Measurements from ENCODE around the gene MYOF. TPM values are rescaled to one million over a fixed set of nuclear protein-coding genes. Genes with fewer than 3 reads are reported as not detected.

The MYOF gene
- total and polyA plus RNA-seq, 2 experiments from 2014 or later = 101 to 261 TPM

GRCh38 chr10:93498166-93498565 is 16.0 kb upstream of the MYOF start:
- peaks cover 11% of the 10 kb centered on the region for H3K4me1 ChIP-seq (ENCODE audit: insufficient read depth)
- in situ Hi-C loops (cut with MboI) = no loop called here
- H3K27me3 ChIP-seq (replicated peaks; ENCODE audit: insufficient read depth) = no peaks in the 10 kb centered on the region
- H3K4me2 ChIP-seq (ENCODE audit: unreplicated experiment) = no peak overlapping the region
- no peaks in the 10 kb centered on the region for H3K9me2 ChIP-seq (ENCODE audit: insufficient read depth)
- TF ChIP-seq EZH2phosphoT487 (IDR thresholded peaks at IDR 0.05; ENCODE audit: insufficient read depth, low read depth) (no peak), EZH2 (IDR thresholded peaks at IDR 0.05; ENCODE audit: insufficient read depth, poor library complexity, severe bottlenecking) (no peak)
- no peaks in the 10 kb centered on the region for H4K20me1 ChIP-seq (ENCODE audit: insufficient read depth)
- WGBS, 2 experiments (ENCODE audit: low coverage in 1 of 2, low lambda C conversion rate in 2 of 2, missing lambda C conversion rate in 2 of 2) = 74 to 75% methylated on average over 5 of the region's 5 CpGs
- H3K4me3 ChIP-seq = no peak overlapping the region
- peaks cover 49% of the 10 kb centered on the region for H3K79me2 ChIP-seq (ENCODE audit: insufficient read depth)
- H3K27ac ChIP-seq = no peak overlapping the region
- peak overlapping the region; percentile 33; the same call in 1 of the 2 replicates for H2AFZ ChIP-seq
- H3F3A ChIP-seq (ENCODE audit: insufficient read depth) = 0 out of 2 replicates have a peak, but pooled peaks cover 3% of the 10 kb centered on the region
- no peak overlapping the region for H3K9ac ChIP-seq
- no peaks in the 10 kb centered on the region for H3K36me3 ChIP-seq (ENCODE audit: low read depth)
- H3K9me3 ChIP-seq (ENCODE audit: low read depth) = no peaks in the 10 kb centered on the region
- DNase-seq = no peak

GRCh38 chr10:93496322-93497041 is 14.3 kb upstream of the MYOF start, which contains the start of gene CEP55:
CEP55 (plus strand) TSS chr10:93496612; CDS start chr10:93500052, 3,440 bp downstream.
- H3K4me3 ChIP-seq = peak within 1 kb of the TSS; percentile 88
- peaks cover 49% of the 10 kb centered on the region for H3K79me2 ChIP-seq (ENCODE audit: insufficient read depth)
- H3K9me2 ChIP-seq (ENCODE audit: insufficient read depth) = no peaks in the 10 kb centered on the region
- peak within 1 kb of the TSS; percentile 96 for H2AFZ ChIP-seq
- peak; percentile 99 for DNase-seq
- TF ChIP-seq EZH2phosphoT487 (IDR thresholded peaks at IDR 0.05; ENCODE audit: insufficient read depth, low read depth) (no peak), EZH2 (IDR thresholded peaks at IDR 0.05; ENCODE audit: insufficient read depth, poor library complexity, severe bottlenecking) (no peak)
- H3K4me2 ChIP-seq (ENCODE audit: unreplicated experiment) = peak within 1 kb of the TSS; percentile 94
- H3K4me1 ChIP-seq (ENCODE audit: insufficient read depth) = peaks cover 5% of the 10 kb centered on the region; the same call in 1 of the 2 replicates
- H3F3A ChIP-seq (ENCODE audit: insufficient read depth) = no peaks in the 10 kb centered on the region
- H3K36me3 ChIP-seq (ENCODE audit: low read depth) = no peaks in the 10 kb centered on the region
- 1 to 2% methylated on average over 48 to 60 of the region's 68 CpGs for WGBS, 2 experiments (ENCODE audit: low coverage in 1 of 2, low lambda C conversion rate in 2 of 2, missing lambda C conversion rate in 2 of 2)
- H4K20me1 ChIP-seq (ENCODE audit: insufficient read depth) = no peaks in the 10 kb centered on the region
- H3K9ac ChIP-seq = peak within 1 kb of the TSS; percentile 79
- no peaks in the 10 kb centered on the region for H3K9me3 ChIP-seq (ENCODE audit: low read depth)
- peak within 1 kb of the TSS; percentile 62 for H3K27ac ChIP-seq
- H3K27me3 ChIP-seq (replicated peaks; ENCODE audit: insufficient read depth) = no peaks in the 10 kb centered on the region
- in situ Hi-C loops (cut with MboI) = no loop called here

GRCh38 chr10:93495654-93496321 is 13.7 kb upstream of the MYOF start:
- Histone ChIP-seq H2AFZ (peak overlapping the region; percentile 96), H3K9me3 (ENCODE audit: low read depth) (no peaks in the 10 kb centered on the region), H3K4me1 (ENCODE audit: insufficient read depth) (peaks cover 5% of the 10 kb centered on the region; the same call in 1 of the 2 replicates), H3K27ac (peak overlapping the region; percentile 62), H3K9me2 (ENCODE audit: insufficient read depth) (no peaks in the 10 kb centered on the region), H3K79me2 (ENCODE audit: insufficient read depth) (peaks cover 42% of the 10 kb centered on the region), H3K27me3 (replicated peaks; ENCODE audit: insufficient read depth) (no peaks in the 10 kb centered on the region), H3F3A (ENCODE audit: insufficient read depth) (no peaks in the 10 kb centered on the region), H4K20me1 (ENCODE audit: insufficient read depth) (no peaks in the 10 kb centered on the region), H3K36me3 (ENCODE audit: low read depth) (no peaks in the 10 kb centered on the region), H3K4me3 (peak overlapping the region; percentile 88), H3K4me2 (ENCODE audit: unreplicated experiment) (peak overlapping the region; percentile 94), H3K9ac (peak overlapping the region; percentile 79)
- 1 to 2% methylated on average over 28 of the region's 28 CpGs for WGBS, 2 experiments (ENCODE audit: low coverage in 1 of 2, low lambda C conversion rate in 2 of 2, missing lambda C conversion rate in 2 of 2)
- DNase-seq = peak; percentile 74
- in situ Hi-C loops (cut with MboI) = no loop called here
- no peak for TF ChIP-seq EZH2 (IDR thresholded peaks at IDR 0.05; ENCODE audit: insufficient read depth, poor library complexity, severe bottlenecking)
- TF ChIP-seq EZH2phosphoT487 (IDR thresholded peaks at IDR 0.05; ENCODE audit: insufficient read depth, low read depth) = no peak

GRCh38 chr10:93494494-93494893 is 12.4 kb upstream of the MYOF start:
- H3K9ac ChIP-seq = no peak overlapping the region
- H4K20me1 ChIP-seq (ENCODE audit: insufficient read depth) = no peaks in the 10 kb centered on the region
- H3K27me3 ChIP-seq (replicated peaks; ENCODE audit: insufficient read depth) = no peaks in the 10 kb centered on the region
- no peaks in the 10 kb centered on the region for H3K9me3 ChIP-seq (ENCODE audit: low read depth)
- H3K4me1 ChIP-seq (ENCODE audit: insufficient read depth) = peaks cover 5% of the 10 kb centered on the region; the same call in 1 of the 2 replicates
- 96 to 100% methylated on average over 2 of the region's 2 CpGs for WGBS, 2 experiments (ENCODE audit: low coverage in 1 of 2, low lambda C conversion rate in 2 of 2, missing lambda C conversion rate in 2 of 2)
- H3K4me3 ChIP-seq = no peak overlapping the region
- no peak overlapping the region for H3K4me2 ChIP-seq (ENCODE audit: unreplicated experiment)
- H3F3A ChIP-seq (ENCODE audit: insufficient read depth) = no peaks in the 10 kb centered on the region
- no peak for DNase-seq
- no peaks in the 10 kb centered on the region for H3K9me2 ChIP-seq (ENCODE audit: insufficient read depth)
- in situ Hi-C loops (cut with MboI) = no loop called here
- H3K27ac ChIP-seq = no peak overlapping the region
- no peaks in the 10 kb centered on the region for H3K36me3 ChIP-seq (ENCODE audit: low read depth)
- H2AFZ ChIP-seq = peak overlapping the region; percentile 96
- peaks cover 30% of the 10 kb centered on the region for H3K79me2 ChIP-seq (ENCODE audit: insufficient read depth)
- TF ChIP-seq EZH2phosphoT487 (IDR thresholded peaks at IDR 0.05; ENCODE audit: insufficient read depth, low read depth) = no peak
- TF ChIP-seq EZH2 (IDR thresholded peaks at IDR 0.05; ENCODE audit: insufficient read depth, poor library complexity, severe bottlenecking) = no peak
